Calu3 (cell line): ENCODE measurements around the gene MTURN. TPM values are rescaled to one million over a fixed set of nuclear protein-coding genes. Genes with fewer than 3 reads are reported as not detected.

ENCODE experiments used
- BruUV-seq: library from RNA; stranded (reverse); fragments of 400-500 nt; replicated peaks from 2 replicates; lab custom pipeline; 2021; lab: Mats Ljungman, UMichigan
- CTCF ChIA-PET: fragments of 300-600 bp; sonication (Branson Sonifier 250); formaldehyde crosslinking; loops from one replicate; lab custom pipeline; 2022; ENCODE audit warnings: antibody characterized with exemption; lab: Charles Lee
- DNase-seq: peaks from one replicate; pipeline ENCODE4 v3.0.0; 2022
- H3K27ac Mint-ChIP-seq: one replicate; pipeline ENCODE4 v1.8.0; 2022; ENCODE audit warnings: mixed read lengths; ENCODE audit not compliant: unreplicated experiment
- H3K27me3 Mint-ChIP-seq: one replicate; pipeline ENCODE4 v1.8.0; 2022; ENCODE audit warnings: mixed read lengths; ENCODE audit not compliant: unreplicated experiment
- H3K36me3 Mint-ChIP-seq: one replicate; pipeline ENCODE4 v1.8.0; 2022; ENCODE audit warnings: mild to moderate bottlenecking, moderate library complexity, mixed read lengths; ENCODE audit not compliant: insufficient read depth, unreplicated experiment
- H3K4me1 Mint-ChIP-seq: one replicate; pipeline ENCODE4 v1.8.0; 2022; ENCODE audit warnings: mild to moderate bottlenecking, low read depth, mixed read lengths; ENCODE audit not compliant: unreplicated experiment
- H3K4me3 Mint-ChIP-seq: one replicate; pipeline ENCODE4 v1.8.0; 2022; ENCODE audit warnings: mild to moderate bottlenecking, low read depth, moderate library complexity, mixed read lengths; ENCODE audit not compliant: unreplicated experiment
- H3K9me3 Mint-ChIP-seq: one replicate; pipeline ENCODE4 v1.8.0; 2022; ENCODE audit warnings: low read depth, mixed read lengths; ENCODE audit not compliant: unreplicated experiment
- intact Hi-C: fragments of 100-400 bp; cut with micrococcal nuclease; formaldehyde crosslinking; loops from one replicate; pipeline ENCODE4 v1.10.0; 2022; ENCODE audit not compliant: unreplicated experiment
- total RNA-seq: library from RNA; stranded (reverse); gene quantifications from 2 replicates; pipeline ENCODE4 v1.2.3, GENCODE V29; 2022
- TF ChIP-seq, protein P1 (sequence below): fragments of 200-600 bp; IDR thresholded peaks from one replicate; pipeline ENCODE4 v1.8.0; 2022; ENCODE audit warnings: antibody characterized with exemption; ENCODE audit not compliant: unreplicated experiment

The MTURN gene
- total RNA-seq, 1 experiment from 2014 or later, result 6.5 TPM

- Mint-ChIP-seq H3K27me3 (no peaks in the 10 kb centered on the region), H3K4me1 (peaks cover 26% of the 10 kb centered on the region), H3K4me3 (no peak overlapping the region), H3K27ac (no peak overlapping the region), H3K36me3 (no peaks in the 10 kb centered on the region), H3K9me3 (no peaks in the 10 kb centered on the region)
- no TSS peak for BruUV-seq
- TF ChIP-seq, protein P1, sequence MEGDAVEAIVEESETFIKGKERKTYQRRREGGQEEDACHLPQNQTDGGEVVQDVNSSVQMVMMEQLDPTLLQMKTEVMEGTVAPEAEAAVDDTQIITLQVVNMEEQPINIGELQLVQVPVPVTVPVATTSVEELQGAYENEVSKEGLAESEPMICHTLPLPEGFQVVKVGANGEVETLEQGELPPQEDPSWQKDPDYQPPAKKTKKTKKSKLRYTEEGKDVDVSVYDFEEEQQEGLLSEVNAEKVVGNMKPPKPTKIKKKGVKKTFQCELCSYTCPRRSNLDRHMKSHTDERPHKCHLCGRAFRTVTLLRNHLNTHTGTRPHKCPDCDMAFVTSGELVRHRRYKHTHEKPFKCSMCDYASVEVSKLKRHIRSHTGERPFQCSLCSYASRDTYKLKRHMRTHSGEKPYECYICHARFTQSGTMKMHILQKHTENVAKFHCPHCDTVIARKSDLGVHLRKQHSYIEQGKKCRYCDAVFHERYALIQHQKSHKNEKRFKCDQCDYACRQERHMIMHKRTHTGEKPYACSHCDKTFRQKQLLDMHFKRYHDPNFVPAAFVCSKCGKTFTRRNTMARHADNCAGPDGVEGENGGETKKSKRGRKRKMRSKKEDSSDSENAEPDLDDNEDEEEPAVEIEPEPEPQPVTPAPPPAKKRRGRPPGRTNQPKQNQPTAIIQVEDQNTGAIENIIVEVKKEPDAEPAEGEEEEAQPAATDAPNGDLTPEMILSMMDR, result no peak
- CTCF ChIA-PET, result interaction anchor here (0.7 to 1.1 kb wide), 2 partner anchors 13 to 401 kb away, joined by 3 read pairs; no protein-coding TSS in a partner anchor
- no peak for DNase-seq
- intact Hi-C loops, result loop anchor here (5.0 to 10.0 kb wide), 3 partner anchors 94 to 402 kb away; no protein-coding TSS in a partner anchor
These were observed 25.5 kb downstream of the MTURN start for GRCh38 chr7:30160329-30160728.

DNA sequence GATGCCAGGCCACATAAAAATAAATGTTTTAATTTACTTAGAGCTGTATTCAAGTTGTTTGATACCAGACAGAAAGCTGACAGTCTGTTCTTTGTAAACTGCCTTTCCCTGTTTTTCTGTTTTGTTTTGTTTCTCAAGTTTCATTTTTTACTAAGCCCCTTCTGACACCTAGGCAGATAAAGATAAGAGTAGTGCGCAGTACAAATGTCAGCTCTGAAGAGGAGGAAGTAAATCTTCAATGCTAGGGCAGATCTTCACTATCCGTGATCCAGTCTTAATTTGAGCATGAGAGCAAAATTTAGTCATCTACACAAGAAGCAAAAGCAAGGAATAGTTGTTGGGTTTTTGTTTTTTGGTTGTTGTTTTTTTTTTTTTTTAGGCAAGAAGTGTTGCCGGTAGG is 27.3 kb downstream of the MTURN start:
- Mint-ChIP-seq H3K27me3 (no peaks in the 10 kb centered on the region), H3K4me3 (no peak overlapping the region), H3K27ac (no peak overlapping the region), H3K36me3 (peaks cover 7% of the 10 kb centered on the region), H3K4me1 (peaks cover 40% of the 10 kb centered on the region), H3K9me3 (no peaks in the 10 kb centered on the region)
- DNase-seq, result no peak
- CTCF ChIA-PET, result interaction anchor here (1.0 to 1.6 kb wide), 4 partner anchors 17 to 64 kb away, joined by 3 read pairs; no protein-coding TSS in a partner anchor
- TF ChIP-seq, protein P1, result no peak
- no TSS peak for BruUV-seq
- intact Hi-C loops, result loop anchor here (5.0 to 10.0 kb wide), 3 partner anchors 93 to 400 kb away; no protein-coding TSS in a partner anchor

GRCh38 chr7:30162622-30163124 is 27.9 kb downstream of the MTURN start:
- Mint-ChIP-seq H3K4me3 (no peak overlapping the region), H3K4me1 (peaks cover 40% of the 10 kb centered on the region), H3K36me3 (peaks cover 7% of the 10 kb centered on the region), H3K27ac (no peak overlapping the region), H3K9me3 (no peaks in the 10 kb centered on the region), H3K27me3 (peaks cover 4% of the 10 kb centered on the region)
- TF ChIP-seq, protein P1, result no peak
- no TSS peak for BruUV-seq
- intact Hi-C loops, result loop anchor here (5.0 to 10.0 kb wide), 3 partner anchors 92 to 400 kb away; no protein-coding TSS in a partner anchor
- CTCF ChIA-PET, result interaction anchor here (1.0 to 1.2 kb wide), 3 partner anchors 16 to 63 kb away, joined by 3 read pairs; no protein-coding TSS in a partner anchor
- DNase-seq, result no peak

DNA sequence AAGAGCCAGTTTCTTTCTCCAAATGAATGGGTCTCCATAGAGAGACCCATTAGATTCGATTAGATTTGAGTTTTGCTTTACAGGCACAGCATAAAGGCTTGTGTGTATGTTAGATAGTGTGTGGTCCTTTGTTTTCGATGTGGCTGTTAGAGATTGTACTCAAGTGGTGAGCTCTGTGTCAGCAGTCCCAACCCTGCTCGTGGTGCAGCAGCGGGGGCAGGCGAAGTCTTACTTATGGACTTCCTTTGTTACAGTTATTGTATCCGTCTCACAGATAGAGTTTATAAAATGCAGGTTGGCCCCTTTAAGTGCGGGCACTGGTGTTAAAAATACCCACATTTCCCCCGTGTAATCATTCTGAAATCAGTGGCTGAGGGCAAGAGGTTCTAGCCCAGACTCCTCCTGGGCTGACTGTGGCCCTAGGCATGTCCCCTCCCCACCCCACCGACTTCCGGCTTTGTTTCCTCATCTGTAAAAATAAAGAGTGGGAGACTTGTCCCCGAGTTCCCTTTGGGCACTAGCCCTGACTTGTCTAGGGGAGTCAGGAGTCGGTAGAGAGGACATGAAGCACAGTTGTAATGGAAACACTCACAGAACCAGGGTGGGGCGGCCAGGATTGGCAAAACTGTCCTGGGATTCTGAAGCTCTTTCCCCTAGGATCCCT is 28.6 kb downstream of the MTURN start:
- Mint-ChIP-seq H3K9me3 (no peaks in the 10 kb centered on the region), H3K4me3 (no peak overlapping the region), H3K27me3 (peaks cover 10% of the 10 kb centered on the region), H3K36me3 (peaks cover 7% of the 10 kb centered on the region), H3K4me1 (peaks cover 40% of the 10 kb centered on the region), H3K27ac (no peak overlapping the region)
- CTCF ChIA-PET, result interaction anchor here (1.0 to 1.1 kb wide), 2 partner anchors 15 to 63 kb away, joined by 3 read pairs; no protein-coding TSS in a partner anchor
- DNase-seq, result no peak
- TF ChIP-seq, protein P1, result no peak
- BruUV-seq, result no TSS peak
- intact Hi-C loops, result loop anchor here (5.0 to 10.0 kb wide), 3 partner anchors 91 to 399 kb away; no protein-coding TSS in a partner anchor
